HEK293T (cell line): Measurements from ENCODE around the gene UNC13C.

ENCODE experiments used
- CTBP1 ChIP-seq: fragments of 450-650 bp; IDR thresholded peaks from 2 replicates; pipeline ENCODE4 v1.6.1; 2016; ENCODE audit warnings: borderline replicate concordance
- FOXK2 ChIP-seq: fragments of 450-650 bp; IDR thresholded peaks from 2 replicates; pipeline ENCODE4 v1.6.1; 2016; ENCODE audit warnings: mild to moderate bottlenecking
- FOXM1 ChIP-seq: fragments of 450-650 bp; IDR thresholded peaks from 2 replicates; pipeline ENCODE4 v1.6.1; 2017; ENCODE audit warnings: mild to moderate bottlenecking, borderline replicate concordance
- L3MBTL2 ChIP-seq: fragments of 450-650 bp; conservative IDR thresholded peaks from 2 replicates; pipeline ENCODE4 v1.6.1; 2016; ENCODE audit warnings: mild to moderate bottlenecking
- NFRKB ChIP-seq: fragments of 450-650 bp; IDR thresholded peaks from 2 replicates; pipeline ENCODE4 v1.6.1; 2016; ENCODE audit warnings: mild to moderate bottlenecking, moderate library complexity
- SP1 ChIP-seq: fragments of 450-650 bp; IDR thresholded peaks from 2 replicates; pipeline ENCODE4 v1.6.1; 2017
- ZNF384 ChIP-seq: fragments of 450-650 bp; IDR thresholded peaks from 2 replicates; pipeline ENCODE4 v1.6.1; 2016

GRCh38 chr15:54282228-54282836 is 304.1 kb downstream of the UNC13C start:
- no peak for TF ChIP-seq NFRKB
- TF ChIP-seq FOXK2 = no peak
- no peak for TF ChIP-seq SP1
- no peak for TF ChIP-seq CTBP1
- TF ChIP-seq L3MBTL2 = no peak
- TF ChIP-seq FOXM1 = no peak
- TF ChIP-seq ZNF384 = no peak
